KOPT-K1 (cell line): ENCODE results near the gene CRTC1.
"Not testable (repeated sequence)": the region's sequence is repeated elsewhere in the genome, so short reads cannot be mapped to it uniquely, and the experiment has no call there.

Experiments used
- H3K27ac ChIP-seq: fragments of 200-600 bp; sonication (generic); 2 replicates; pipeline ENCODE4 v1.5.1; 2016; ENCODE audit warnings: antibody characterized with exemption, mild to moderate bottlenecking, low read depth, low read length; ENCODE audit not compliant: poor library complexity, severe bottlenecking
- H3K36me3 ChIP-seq: fragments of 200-600 bp; sonication (generic); 2 replicates; pipeline ENCODE4 v1.5.1; 2017; ENCODE audit warnings: antibody characterized with exemption, mild to moderate bottlenecking, low read length, moderate library complexity; ENCODE audit not compliant: insufficient read depth
- H3K9me3 ChIP-seq: fragments of 200-600 bp; sonication (generic); 2 replicates; pipeline ENCODE4 v1.5.1; 2017; ENCODE audit warnings: antibody characterized with exemption, low read length, mild to moderate bottlenecking; ENCODE audit not compliant: insufficient read depth, poor library complexity, severe bottlenecking

The CRTC1 gene

GRCh38 chr19:18733762-18734332 is 50.4 kb downstream of the CRTC1 start:
- H3K36me3 ChIP-seq, H3K9me3 ChIP-seq, H3K27ac ChIP-seq: not testable (repeated sequence)

GRCh38 chr19:18735324-18735723 is 51.8 kb downstream of the CRTC1 start:
- H3K36me3 ChIP-seq = no peaks in the 10 kb centered on the region
- no peaks in the 10 kb centered on the region for H3K9me3 ChIP-seq
- H3K27ac ChIP-seq = no peak overlapping the region

GRCh38 chr19:18735752-18736151 is 52.3 kb downstream of the CRTC1 start:
- Histone ChIP-seq H3K9me3 (no peaks in the 10 kb centered on the region), H3K36me3 (no peaks in the 10 kb centered on the region), H3K27ac (no peak overlapping the region)

GRCh38 chr19:18736415-18737336 is 53.2 kb downstream of the CRTC1 start:
- Histone ChIP-seq H3K36me3 (no peaks in the 10 kb centered on the region), H3K27ac (no peak overlapping the region), H3K9me3 (no peaks in the 10 kb centered on the region)

GRCh38 chr19:18737337-18737953 is 54.0 kb downstream of the CRTC1 start:
- H3K27ac ChIP-seq = no peak overlapping the region
- H3K36me3 ChIP-seq = no peaks in the 10 kb centered on the region
- no peaks in the 10 kb centered on the region for H3K9me3 ChIP-seq

GRCh38 chr19:18737954-18738351 is 54.5 kb downstream of the CRTC1 start:
- Histone ChIP-seq H3K9me3 (no peaks in the 10 kb centered on the region), H3K36me3 (no peaks in the 10 kb centered on the region), H3K27ac (no peak overlapping the region)

- Histone ChIP-seq H3K36me3 (no peaks in the 10 kb centered on the region), H3K9me3 (no peaks in the 10 kb centered on the region), H3K27ac (no peak overlapping the region)
These were observed 55.6 kb downstream of the CRTC1 start for GRCh38 chr19:18738961-18739690.

- no peaks in the 10 kb centered on the region for H3K36me3 ChIP-seq
- H3K27ac ChIP-seq = no peak overlapping the region
These were observed 57.9 kb downstream of the CRTC1 start for GRCh38 chr19:18741124-18742121.

GRCh38 chr19:18742324-18742723 is 58.8 kb downstream of the CRTC1 start:
- H3K9me3 ChIP-seq = no peaks in the 10 kb centered on the region
- no peaks in the 10 kb centered on the region for H3K36me3 ChIP-seq
- H3K27ac ChIP-seq = no peak overlapping the region

More at GRCh38 chr19:18741124-18742121, 57.9 kb downstream of the CRTC1 start:
- no peaks in the 10 kb centered on the region for H3K9me3 ChIP-seq

- H3K36me3 ChIP-seq = no peaks in the 10 kb centered on the region
- H3K9me3 ChIP-seq = no peaks in the 10 kb centered on the region
- H3K27ac ChIP-seq = no peak overlapping the region
These were observed 59.6 kb downstream of the CRTC1 start for GRCh38 chr19:18742838-18743783.

GRCh38 chr19:18743784-18744418 is 60.4 kb downstream of the CRTC1 start:
- Histone ChIP-seq H3K36me3 (no peaks in the 10 kb centered on the region), H3K27ac (no peak overlapping the region), H3K9me3 (no peaks in the 10 kb centered on the region)

- Histone ChIP-seq H3K36me3 (no peaks in the 10 kb centered on the region), H3K27ac (no peak overlapping the region), H3K9me3 (no peaks in the 10 kb centered on the region)
These were observed 61.7 kb downstream of the CRTC1 start for GRCh38 chr19:18745012-18745735.
